Ishikawa (cell line): ENCODE data around the gene SRPRB.

Experiments
- CEBPB ChIP-seq: IDR thresholded peaks from 2 replicates; pipeline ENCODE4 v1.6.1; 2012
- EP300 ChIP-seq: IDR thresholded peaks from 2 replicates; pipeline ENCODE4 v1.6.1; 2012; ENCODE audit warnings: borderline replicate concordance
- NFIC ChIP-seq: IDR thresholded peaks from 2 replicates; pipeline ENCODE4 v1.6.1; 2012
- YY1 ChIP-seq: IDR thresholded peaks from 2 replicates; pipeline ENCODE4 v1.6.1; 2012; ENCODE audit warnings: low read depth
- TF ChIP-seq, protein P1 (sequence below): IDR thresholded peaks from 2 replicates; pipeline ENCODE4 v1.6.1; 2012

DNA sequence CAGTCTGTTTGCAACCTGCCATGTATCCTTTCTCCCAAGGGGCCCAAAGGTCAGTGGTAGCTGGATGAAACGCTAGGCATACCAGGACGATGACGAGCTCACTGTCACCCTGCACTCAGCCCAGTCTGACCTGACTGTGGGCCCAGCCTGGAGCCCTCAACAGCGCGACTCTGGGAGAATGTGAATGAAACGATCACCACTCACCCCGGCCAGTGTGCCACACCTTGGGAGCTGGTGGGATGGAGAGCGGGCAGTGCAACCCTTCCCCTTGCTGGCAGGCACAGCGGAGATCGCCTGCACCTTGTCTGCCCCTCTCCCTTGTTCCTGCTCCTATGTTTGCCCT is 27.2 kb downstream of the SRPRB start:
- TF ChIP-seq EP300, result no peak
- TF ChIP-seq, protein P1, sequence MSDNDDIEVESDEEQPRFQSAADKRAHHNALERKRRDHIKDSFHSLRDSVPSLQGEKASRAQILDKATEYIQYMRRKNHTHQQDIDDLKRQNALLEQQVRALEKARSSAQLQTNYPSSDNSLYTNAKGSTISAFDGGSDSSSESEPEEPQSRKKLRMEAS, result no peak
- TF ChIP-seq NFIC, result no peak
- no peak for TF ChIP-seq CEBPB
- TF ChIP-seq YY1, result no peak
